RKO (cell line): Measurements from ENCODE around the gene COL4A2.

Experiments used
- DNase-seq: peaks from one replicate; pipeline ENCODE4 v3.0.0-alpha.2; 2016; ENCODE audit warnings: low spot score

COL4A2 gene

GRCh38 chr13:110533771-110534670, 226.9 kb downstream of the COL4A2 start:
- no peak for DNase-seq

DNA sequence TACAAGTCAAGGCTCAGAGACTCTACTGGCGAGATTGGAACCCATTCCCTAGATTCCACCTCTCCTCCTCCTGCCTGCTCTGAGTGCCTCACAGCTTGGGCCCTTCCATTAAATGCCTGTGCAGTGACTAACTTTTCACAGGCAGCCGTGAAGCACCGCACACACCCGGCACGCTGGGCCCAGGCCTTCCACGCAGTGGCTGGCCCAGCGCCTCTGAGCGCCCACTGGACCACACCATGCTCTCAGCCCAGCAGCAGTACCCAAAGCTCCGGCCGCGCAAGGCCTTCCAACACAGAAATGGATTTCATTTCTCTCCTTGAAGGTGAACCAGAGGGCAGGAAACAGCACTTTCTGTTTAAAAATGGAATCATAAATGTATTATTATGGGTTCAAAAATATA, 228.4 kb downstream of the COL4A2 start:
- no peak for DNase-seq

DNA sequence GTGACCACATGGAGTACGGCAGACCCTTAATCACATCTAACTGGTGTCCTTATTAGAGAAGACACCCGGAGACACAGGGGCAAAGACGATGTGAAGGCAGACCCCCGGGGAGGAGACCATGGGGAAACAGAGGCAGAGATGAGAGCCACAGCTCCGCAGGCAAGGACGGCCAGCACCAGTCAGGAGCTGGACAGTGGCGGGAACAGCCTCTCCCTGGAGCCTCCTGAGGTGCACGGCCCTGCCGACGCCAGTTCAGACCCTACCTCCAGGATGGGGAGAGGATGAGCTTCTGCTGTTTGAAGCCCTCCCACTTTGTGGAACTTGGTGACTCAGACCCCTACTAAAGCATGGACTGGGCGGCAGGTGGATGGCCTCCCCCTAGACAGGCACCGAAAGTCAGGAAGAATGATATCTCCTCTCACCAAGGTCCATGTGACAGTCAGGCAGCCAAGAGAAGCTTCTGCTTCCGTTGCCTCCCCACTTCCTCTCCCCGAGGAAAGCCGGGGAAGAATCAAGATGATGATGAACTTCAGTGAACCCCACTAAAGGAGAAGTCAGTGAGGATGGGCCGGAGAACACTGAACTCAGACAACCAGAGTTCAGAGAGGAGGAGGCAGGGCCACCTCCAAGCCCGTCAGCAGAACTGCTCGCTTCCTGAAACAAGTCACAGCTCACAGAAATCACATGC, 229.1 kb downstream of the COL4A2 start:
- no peak for DNase-seq

DNA sequence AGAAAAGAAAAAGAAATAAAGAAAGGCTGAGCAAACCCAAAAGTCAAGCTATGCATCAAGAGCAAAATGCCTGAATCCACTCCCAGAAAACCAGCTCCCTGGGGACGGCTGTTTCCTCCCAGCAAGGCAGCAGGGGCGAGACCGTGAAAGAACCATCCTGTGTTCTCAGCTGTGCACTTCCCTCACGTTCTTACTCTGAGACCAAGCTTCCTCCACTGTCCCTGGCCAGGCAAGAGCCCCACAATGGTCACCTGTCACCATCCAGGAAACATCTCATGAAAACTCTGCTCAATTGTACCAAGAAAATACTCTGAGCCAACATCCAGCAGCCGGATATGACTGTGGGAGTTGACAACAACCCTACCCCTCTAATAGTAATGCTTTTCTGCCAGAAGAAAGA, 231.5 kb downstream of the COL4A2 start:
- DNase-seq, result no peak

DNA sequence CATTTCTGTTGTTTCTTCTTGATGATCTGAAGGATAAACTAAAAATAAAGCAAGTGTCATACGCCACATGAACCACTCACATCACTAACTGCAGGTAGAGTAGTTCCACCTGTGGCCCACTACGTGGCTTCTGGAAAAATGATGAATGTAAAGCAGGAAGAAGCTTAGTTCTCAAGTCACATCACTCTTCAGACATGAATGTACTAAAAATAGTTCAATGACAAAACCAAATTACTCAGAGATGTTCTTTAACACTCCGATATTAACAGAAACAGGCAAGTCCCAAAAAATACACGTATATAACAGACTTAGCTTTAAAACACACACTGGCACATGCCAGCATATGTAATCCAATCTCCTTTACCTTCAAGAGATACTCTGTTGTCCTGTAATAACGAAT, 232.8 kb downstream of the COL4A2 start:
- no peak for DNase-seq

DNA sequence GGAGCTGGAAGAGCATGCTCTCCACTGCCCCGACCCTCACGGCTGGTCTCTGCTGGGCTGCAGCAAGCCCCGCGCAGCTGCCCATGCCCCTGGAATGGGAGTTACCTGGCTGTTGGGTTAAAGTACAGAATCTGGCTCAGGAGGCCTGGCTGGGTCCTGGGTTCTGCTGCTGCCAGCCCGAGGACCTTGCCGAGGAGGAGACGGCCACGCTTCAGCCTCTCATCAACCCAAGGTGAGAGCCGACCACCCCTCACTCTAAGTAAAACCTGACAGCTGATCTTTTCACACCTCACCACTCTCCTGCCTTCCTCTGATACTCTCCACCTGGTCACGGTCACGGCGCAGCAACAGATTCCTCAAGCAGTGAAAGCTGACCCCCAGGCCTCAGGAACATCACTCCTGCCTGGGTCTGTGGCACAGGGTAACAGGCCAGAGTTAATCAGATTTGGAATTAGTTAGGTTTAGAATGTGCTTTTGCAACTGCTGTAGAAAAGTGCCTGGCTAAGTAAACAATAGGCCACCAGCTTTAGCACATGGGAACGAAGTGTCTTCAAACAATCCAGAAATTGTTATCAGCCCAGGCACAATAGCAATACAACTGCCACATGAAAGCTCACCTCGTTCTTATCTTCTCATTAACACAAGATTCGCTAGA, 233.9 kb downstream of the COL4A2 start:
- no peak for DNase-seq

GRCh38 chr13:110541526-110541920, 234.4 kb downstream of the COL4A2 start:
- DNase-seq, result no peak

DNA sequence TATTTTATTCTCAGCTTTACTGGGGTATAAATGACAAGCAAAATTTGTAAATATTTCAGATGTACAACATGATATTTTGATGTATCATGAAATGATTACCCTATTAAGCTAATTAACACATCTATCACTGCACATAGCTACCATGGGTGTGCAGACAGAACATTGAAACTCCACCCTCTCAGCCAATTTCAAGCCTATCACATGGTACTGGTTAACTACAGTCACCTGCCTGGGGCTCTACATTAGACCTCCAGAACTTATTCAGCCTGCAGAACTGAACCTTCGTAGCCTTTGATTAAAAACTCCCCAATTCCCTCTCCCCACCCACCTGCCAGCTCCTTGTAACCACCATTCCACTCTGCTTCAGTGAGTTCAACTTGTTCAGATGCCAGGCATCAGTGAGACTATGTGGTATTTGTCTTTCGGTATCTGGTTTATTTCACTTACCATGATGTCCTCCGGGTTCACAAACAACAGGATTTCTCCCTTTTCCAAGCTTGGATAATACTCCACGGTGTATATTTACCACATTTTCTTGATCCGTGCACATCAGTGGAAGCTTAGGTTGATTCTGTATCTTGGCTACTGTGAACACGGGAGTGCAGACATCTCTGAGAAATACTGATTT, 235.2 kb downstream of the COL4A2 start:
- no peak for DNase-seq

DNA sequence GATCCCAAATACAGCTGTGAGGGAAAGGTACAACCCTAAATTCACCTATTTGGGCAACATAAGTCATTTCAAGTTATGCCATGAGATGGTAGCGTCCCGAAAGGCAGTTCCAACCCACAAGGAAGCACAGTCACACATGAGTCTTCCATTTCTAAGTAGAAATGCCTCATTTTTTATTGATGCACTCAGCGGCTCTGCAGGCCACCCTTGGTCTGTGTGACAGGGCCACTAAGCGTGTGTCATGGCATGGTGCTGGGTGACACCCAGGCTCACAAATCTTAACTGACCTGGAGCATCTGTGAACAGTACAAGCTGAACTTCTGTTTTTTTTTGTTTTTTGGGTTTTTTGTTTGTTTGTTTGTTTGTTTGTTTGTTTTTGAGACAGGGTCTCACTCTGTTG, 239.3 kb downstream of the COL4A2 start:
- peak; percentile 34 for DNase-seq

GRCh38 chr13:110546926-110547325, 239.8 kb downstream of the COL4A2 start:
- DNase-seq, result peak; percentile 34

DNA sequence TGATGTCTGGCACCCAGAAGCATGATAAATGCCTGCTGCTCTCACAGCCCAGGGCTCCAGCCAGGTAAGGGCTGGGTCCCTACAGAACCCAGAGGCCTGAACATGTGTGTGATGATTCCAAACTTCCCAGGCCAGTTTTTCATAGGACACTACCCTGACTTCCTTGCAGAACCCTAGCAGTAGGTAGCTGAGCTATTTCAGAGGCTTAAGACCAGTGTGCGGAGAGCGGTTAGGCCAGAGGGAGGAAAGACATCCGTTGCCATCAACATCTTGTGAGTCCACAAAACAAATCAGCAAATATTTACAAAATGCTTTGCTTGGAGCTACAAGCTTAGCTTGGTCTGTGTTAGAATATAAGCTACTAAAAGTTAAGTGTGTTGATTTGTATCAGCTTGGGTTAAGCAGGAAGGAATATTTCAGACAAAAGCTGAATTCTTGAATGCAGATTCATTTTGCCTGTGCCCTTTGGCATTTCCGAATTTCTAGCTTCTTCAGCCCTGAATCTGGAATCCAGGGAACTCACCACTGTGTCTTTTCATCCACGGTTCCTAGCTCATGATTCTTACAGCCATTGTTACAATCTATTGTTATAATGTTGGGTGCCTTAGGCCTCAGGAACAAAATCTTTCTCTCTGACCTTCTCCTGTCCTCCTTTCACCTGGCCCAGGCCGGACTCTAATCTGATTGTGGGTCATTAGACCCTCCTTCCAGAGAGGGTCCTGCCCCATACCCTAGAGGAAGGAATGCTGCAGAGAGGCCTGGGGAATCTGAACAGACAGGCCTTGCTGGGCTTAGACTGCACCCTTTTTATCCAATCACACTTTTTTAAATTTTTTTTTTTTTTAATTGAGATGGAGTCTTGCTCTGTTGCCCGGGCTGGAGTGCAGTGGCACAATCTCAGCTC, 242.1 kb downstream of the COL4A2 start:
- DNase-seq, result no peak

DNA sequence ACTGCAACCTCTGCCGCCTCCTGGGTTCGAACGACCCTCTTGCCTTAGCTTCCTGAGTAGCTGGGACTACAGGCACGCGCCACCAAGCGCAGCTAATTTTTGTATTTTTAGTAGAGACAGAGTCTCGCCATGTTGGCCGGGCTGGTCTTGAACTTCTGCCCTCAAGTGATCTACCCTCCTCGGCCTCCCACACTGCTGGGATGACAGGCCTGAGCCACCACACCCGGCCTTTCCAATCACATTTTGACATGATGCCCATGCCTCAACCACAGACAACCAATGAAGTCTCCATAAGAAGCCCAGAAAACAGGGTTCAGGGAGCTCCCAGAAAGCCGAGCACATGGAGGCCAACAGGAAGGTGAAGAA, 242.7 kb downstream of the COL4A2 start:
- no peak for DNase-seq

- no peak for DNase-seq
Measured at GRCh38 chr13:110551284-110551683, 244.2 kb downstream of the COL4A2 start.

- no peak for DNase-seq
Measured at GRCh38 chr13:110552767-110553166, 245.7 kb downstream of the COL4A2 start.

GRCh38 chr13:110553417-110553816, 246.3 kb downstream of the COL4A2 start:
- DNase-seq, result no peak

DNA sequence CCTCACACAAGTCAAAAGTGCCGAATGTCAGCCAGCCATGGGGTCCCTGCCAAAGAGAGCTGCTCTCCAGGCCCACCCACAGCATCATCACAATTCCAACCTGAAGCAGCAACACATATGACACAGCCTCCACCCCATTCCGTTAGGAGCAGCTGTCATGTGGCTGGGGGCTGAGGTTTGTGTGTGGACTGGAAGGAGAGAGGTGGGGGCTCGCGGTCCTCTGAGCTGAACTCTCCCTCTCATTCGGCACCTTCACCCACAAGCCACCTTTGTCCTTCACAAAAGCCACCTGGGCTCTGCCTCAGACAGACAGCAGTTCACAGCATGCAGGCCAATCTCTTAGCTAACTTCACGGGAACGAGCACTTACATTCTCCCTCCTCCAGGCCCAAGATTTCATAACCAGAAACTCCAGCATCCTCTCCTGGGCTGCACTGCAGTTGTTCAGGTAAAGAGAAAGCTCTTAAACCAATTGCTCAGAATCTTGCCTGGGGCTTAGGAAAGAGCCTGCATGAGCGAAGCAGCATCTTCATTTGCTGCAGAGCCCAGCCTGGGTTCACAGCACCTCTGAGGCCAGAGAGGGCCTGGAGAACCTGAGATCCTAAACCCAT, 247.2 kb downstream of the COL4A2 start:
- DNase-seq, result no peak

- no peak for DNase-seq
Measured at GRCh38 chr13:110554946-110555345, 247.9 kb downstream of the COL4A2 start.

DNA sequence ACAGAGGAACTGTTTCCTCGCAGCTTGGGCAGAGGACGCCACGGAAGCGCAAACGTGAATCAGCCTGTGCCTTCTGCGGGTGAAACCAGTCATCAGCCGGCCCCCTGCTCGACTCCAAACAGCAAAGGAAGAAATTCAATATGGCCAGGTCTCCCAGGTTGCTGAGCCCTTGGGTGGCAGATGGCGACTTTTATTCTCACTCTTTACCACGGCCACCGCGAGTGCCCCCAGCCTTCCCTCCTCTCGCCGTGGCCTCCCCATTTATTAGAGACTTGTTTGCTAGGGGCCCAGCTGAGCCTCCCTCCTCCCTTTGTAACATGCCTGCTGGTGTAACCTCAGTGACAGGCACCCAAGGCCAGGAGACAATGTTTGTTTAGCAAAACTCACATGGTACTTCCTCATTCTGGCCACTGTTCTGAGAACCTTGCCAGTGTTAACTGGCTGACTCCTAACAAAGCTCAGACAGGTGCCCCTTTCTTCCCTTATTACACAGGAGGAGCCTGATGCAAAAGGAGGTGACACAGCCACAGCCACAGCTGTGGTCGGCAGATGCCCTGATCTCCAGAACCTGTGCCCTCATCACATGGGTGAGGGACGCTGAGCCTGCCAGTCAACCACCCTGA, 248.6 kb downstream of the COL4A2 start:
- DNase-seq, result no peak

- DNase-seq, result no peak
Measured at GRCh38 chr13:110556224-110556606, 249.1 kb downstream of the COL4A2 start.

DNA sequence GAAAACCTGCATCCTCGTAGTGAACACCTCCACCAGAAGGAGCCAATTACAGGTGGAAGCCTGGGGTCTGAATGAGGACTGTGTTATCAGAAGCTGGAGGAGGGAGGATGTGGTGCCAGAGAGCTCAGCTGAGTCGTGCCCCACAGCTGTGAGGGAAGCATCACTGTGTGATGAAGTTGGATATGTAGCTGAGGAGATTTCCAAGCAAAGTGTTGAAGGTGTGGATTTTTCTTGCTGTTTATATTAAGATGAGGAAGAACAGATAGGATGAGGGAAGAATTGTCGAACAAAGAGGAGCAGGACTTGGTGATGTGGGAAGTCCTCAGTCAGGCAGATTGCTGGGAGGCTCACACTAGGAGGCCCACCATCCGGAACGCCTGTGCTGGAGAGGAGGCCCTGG, 250.0 kb downstream of the COL4A2 start:
- DNase-seq, result no peak
